ENCODE measurements around the gene SMPD1. TPM values are rescaled to one million over a fixed set of nuclear protein-coding genes. Genes with fewer than 3 reads are reported as not detected.

The SMPD1 gene
- 10 to 100 TPM; 18.7 to 28.7 (median 22.0) TPM for polyA plus RNA-seq (ENCODE audit: insufficient read depth in 1 of 5, insufficient read length in 5 of 5, low replicate concordance in 1 of 5)
- long read RNA-seq, donor 1, partial matches to known transcripts, result 0 of 6 reads
- long read RNA-seq, donor 1, other reads (novel, unspliced or antisense), result 0 of 6 reads
- long read RNA-seq, donor 2, partial matches to known transcripts, result 0 of 2 reads
- long read RNA-seq, donor 2, other reads (novel, unspliced or antisense), result 0 of 2 reads
- long read RNA-seq, donor 3, transcript SMPD1-201 (6 exons, 2,452 nt), result major isoform, 5 of 6 reads
- long read RNA-seq, donor 3, partial matches to known transcripts, result 0 of 6 reads
- long read RNA-seq, donor 3, other reads (novel, unspliced or antisense), result 0 of 6 reads
- long read RNA-seq, donor 4, partial matches to known transcripts, result 0 of 2 reads
- long read RNA-seq, donor 4, other reads (novel, unspliced or antisense), result 0 of 2 reads
- long read RNA-seq, donor 5, partial matches to known transcripts, result 13 of 16 reads
- long read RNA-seq, donor 5, other reads (novel, unspliced or antisense), result 0 of 16 reads
- long read RNA-seq, donor 6, transcript SMPD1-201 (6 exons, 2,452 nt), result major isoform, 7 of 8 reads
- long read RNA-seq, donor 6, partial matches to known transcripts, result 0 of 8 reads
- long read RNA-seq, donor 6, other reads (novel, unspliced or antisense), result 0 of 8 reads
- long read RNA-seq, donor 7, transcript SMPD1-201 (6 exons, 2,452 nt), result major isoform, 6 of 7 reads
- long read RNA-seq, donor 7, partial matches to known transcripts, result 0 of 7 reads
- long read RNA-seq, donor 7, other reads (novel, unspliced or antisense), result 0 of 7 reads
- long read RNA-seq, donor 8, transcript SMPD1-201 (6 exons, 2,452 nt), result major isoform, 5 of 5 reads
- long read RNA-seq, donor 8, partial matches to known transcripts, result 0 of 5 reads
- long read RNA-seq, donor 8, other reads (novel, unspliced or antisense), result 0 of 5 reads

- DNase-seq, result peak; percentile 89 to 91
Measured at GRCh38 chr11:6389905-6390717, at the start of gene SMPD1. Gene SMPD1, plus strand, starts transcription at chr11:6390474. Its CDS starts 125 bp downstream, at chr11:6390599.

- no peak for DNase-seq
Measured at GRCh38 chr11:6345366-6345765, 44.9 kb upstream of the SMPD1 start.

- no peak for DNase-seq
Measured at GRCh38 chr11:6350043-6350442, 40.2 kb upstream of the SMPD1 start.

GRCh38 chr11:6350486-6350885, 39.8 kb upstream of the SMPD1 start:
- no peak for DNase-seq

- no peak for DNase-seq
Measured at GRCh38 chr11:6351782-6352382, 38.4 kb upstream of the SMPD1 start.

GRCh38 chr11:6353367-6353987, 36.8 kb upstream of the SMPD1 start:
- peak; percentile 44 to 48 for DNase-seq

- DNase-seq, result no peak
Measured at GRCh38 chr11:6354651-6355485, 35.4 kb upstream of the SMPD1 start.

- DNase-seq, result peak; percentile 12 to 23
Measured at GRCh38 chr11:6356503-6357055, 33.7 kb upstream of the SMPD1 start.

GRCh38 chr11:6357222-6357621, 33.1 kb upstream of the SMPD1 start:
- no peak for DNase-seq

- DNase-seq, result no peak
Measured at GRCh38 chr11:6360183-6360582, 30.1 kb upstream of the SMPD1 start.

- DNase-seq, result no peak
Measured at GRCh38 chr11:6362185-6362872, 27.9 kb upstream of the SMPD1 start.

GRCh38 chr11:6362873-6363678, 27.2 kb upstream of the SMPD1 start:
- DNase-seq, result peak; percentile 35 to 63

GRCh38 chr11:6365659-6366058, 24.6 kb upstream of the SMPD1 start:
- no peak for DNase-seq

GRCh38 chr11:6371825-6372224, 18.4 kb upstream of the SMPD1 start:
- no peak for DNase-seq

GRCh38 chr11:6377902-6378639, 12.2 kb upstream of the SMPD1 start:
- no peak for DNase-seq

- DNase-seq, result no peak
Measured at GRCh38 chr11:6378640-6378989, 11.7 kb upstream of the SMPD1 start.

GRCh38 chr11:6385046-6385777, 5.1 kb upstream of the SMPD1 start:
- DNase-seq, result no peak
